Large intestine (tissue), 3 donors: ENCODE results near the gene ABCC1. TPM values are rescaled to one million over a fixed set of nuclear protein-coding genes. Genes with fewer than 3 reads are reported as not detected.
"Not testable (repeated sequence)": the region's sequence is repeated elsewhere in the genome, so short reads cannot be mapped to it uniquely, and the experiment has no call there.

Experiments
- DNase-seq, 2 donors: peaks; one replicate each; pipeline versions ENCODE4 v3.0.0 to v3.0.0-alpha.2; 2013
- H3K27ac ChIP-seq: one replicate; pipeline ENCODE4 v1.5.1; 2013; ENCODE audit warnings: low read length
- H3K27me3 ChIP-seq: 2 replicates; pipeline ENCODE4 v1.6.1; 2013; ENCODE audit warnings: low read length; ENCODE audit not compliant: control insufficient read depth, insufficient read depth
- H3K36me3 ChIP-seq: 2 replicates; pipeline ENCODE4 v1.6.1; 2013; ENCODE audit warnings: low read length; ENCODE audit not compliant: control insufficient read depth, insufficient read depth
- H3K4me1 ChIP-seq: one replicate; pipeline ENCODE4 v1.6.1; 2013; ENCODE audit warnings: low read length; ENCODE audit not compliant: control insufficient read depth, insufficient read depth
- H3K4me3 ChIP-seq: one replicate; pipeline ENCODE4 v1.5.1; 2013; ENCODE audit warnings: low read length
- H3K9me3 ChIP-seq: one replicate; pipeline ENCODE4 v1.6.1; 2013; ENCODE audit warnings: mild to moderate bottlenecking, low read depth, low read length, moderate library complexity; ENCODE audit not compliant: control insufficient read depth
- WGBS: methylation state at CpG from one replicate; pipeline ENCODE4 v1.1.5; 2013; ENCODE audit warnings: low lambda C conversion rate; ENCODE audit not compliant: insufficient coverage; 5-methylcytosine and 5-hydroxymethylcytosine counted together
- polyA plus RNA-seq: library from polyadenylated mRNA; unstranded; fragments of 120-200 nt; gene quantifications from one replicate; pipeline ENCODE4 v1.2.1, GENCODE V29; 2013

Gene ABCC1
- polyA plus RNA-seq, 1 donor, result 10.6 TPM

DNA sequence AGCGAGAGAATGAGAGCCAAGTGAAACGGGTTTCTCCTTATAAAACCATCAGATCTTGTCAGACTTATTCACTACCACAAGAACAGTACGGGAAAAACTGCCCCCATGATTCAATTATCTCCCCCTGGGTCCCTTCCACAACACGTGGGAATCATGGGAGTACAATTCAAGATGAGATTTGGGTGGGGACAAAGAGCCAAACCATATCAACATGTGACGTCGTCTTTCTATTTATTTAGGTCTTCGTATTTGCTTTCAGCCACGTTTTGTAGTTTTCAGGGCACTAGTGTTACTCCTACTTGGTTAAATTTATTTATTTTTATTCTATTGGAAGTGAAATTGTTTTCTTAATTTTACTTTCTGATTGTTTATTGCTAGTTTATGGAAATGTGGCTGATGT lies 33.1 kb upstream of the ABCC1 start:
- H3K4me1 ChIP-seq, result no peaks in the 10 kb centered on the region
- no peak for DNase-seq
- 71% methylated on average over 4 of the region's 8 CpGs for WGBS
- H3K36me3 ChIP-seq, result no peaks in the 10 kb centered on the region
- H3K9me3 ChIP-seq, result no peaks in the 10 kb centered on the region
- no peak overlapping the region for H3K27ac ChIP-seq
- H3K4me3 ChIP-seq, result no peak overlapping the region
- no peaks in the 10 kb centered on the region for H3K27me3 ChIP-seq

DNA sequence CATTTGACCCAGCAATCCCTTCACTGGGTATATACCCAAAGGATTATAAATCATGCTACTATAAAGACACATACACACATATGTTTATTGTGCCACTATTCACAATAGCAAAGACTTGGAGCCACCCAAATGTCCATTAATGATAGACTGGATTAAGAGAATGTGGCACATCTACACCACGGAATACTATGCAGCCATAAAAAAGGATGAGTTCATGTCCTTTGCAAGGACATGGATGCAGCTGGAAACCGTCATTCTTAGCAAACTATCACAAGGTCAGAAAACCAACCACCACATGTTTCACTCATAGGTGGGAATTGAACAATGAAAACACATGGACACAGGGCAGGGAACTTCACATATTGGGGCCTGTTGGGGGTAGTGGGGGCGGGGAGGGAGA lies 31.1 kb upstream of the ABCC1 start:
- not testable (repeated sequence) for DNase-seq, H3K27me3 ChIP-seq, H3K27ac ChIP-seq, H3K36me3 ChIP-seq, H3K4me1 ChIP-seq, H3K9me3 ChIP-seq, H3K4me3 ChIP-seq
- WGBS, result no CpG with 5 or more reads among the region's 3 CpGs

DNA sequence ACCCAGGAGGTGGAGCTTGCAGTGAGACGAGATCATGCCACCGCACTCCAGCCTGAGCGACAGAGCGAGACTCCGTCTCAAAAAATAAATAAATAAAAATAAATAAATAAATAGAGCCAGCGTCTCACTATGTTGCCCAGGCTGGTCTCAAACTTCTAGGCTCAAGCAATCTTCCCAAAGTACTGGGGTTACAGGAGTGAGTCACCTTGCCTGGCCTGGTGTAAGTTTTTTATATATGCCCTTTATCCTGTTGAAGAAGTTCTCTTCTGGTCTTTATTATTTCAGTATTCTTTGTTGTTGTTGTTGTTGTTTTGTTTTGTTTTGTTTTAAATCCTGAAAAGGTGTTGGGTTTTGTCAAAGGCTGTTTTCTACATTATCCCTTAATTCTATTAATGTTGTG lies 30.1 kb upstream of the ABCC1 start:
- Histone ChIP-seq H3K36me3 (no peaks in the 10 kb centered on the region), H3K4me1 (no peaks in the 10 kb centered on the region), H3K27ac (no peak overlapping the region), H3K27me3 (no peaks in the 10 kb centered on the region), H3K4me3 (no peak overlapping the region), H3K9me3 (no peaks in the 10 kb centered on the region)
- WGBS, result no CpG with 5 or more reads among the region's 6 CpGs
- DNase-seq, result no peak

DNA sequence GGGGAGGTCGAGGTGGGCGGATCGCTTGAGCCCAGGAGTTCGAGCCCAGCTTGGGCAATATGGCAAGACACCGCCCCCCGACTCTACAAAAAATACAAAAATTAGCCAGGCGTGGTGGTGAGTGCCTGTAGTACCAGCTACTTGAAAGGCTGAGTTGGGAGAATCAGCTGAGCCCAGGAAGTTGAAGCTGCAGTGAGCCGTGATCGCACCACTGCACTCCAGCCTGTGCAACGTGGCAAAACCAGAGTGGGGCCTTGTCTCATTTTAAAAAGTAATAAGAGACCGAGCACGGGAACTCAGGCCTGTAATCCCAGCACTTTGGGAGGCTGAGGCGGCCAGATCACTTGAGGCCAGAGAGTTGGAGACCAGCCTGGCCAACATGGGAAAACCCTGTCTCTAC lies 24.4 kb upstream of the ABCC1 start:
- no peaks in the 10 kb centered on the region for H3K36me3 ChIP-seq
- H3K27ac ChIP-seq, result no peak overlapping the region
- no peaks in the 10 kb centered on the region for H3K9me3 ChIP-seq
- H3K4me3 ChIP-seq, result no peak overlapping the region
- no peaks in the 10 kb centered on the region for H3K27me3 ChIP-seq
- DNase-seq, result no peak
- no peaks in the 10 kb centered on the region for H3K4me1 ChIP-seq
- no CpG with 5 or more reads among the region's 13 CpGs for WGBS

GRCh38 chr16:15925631-15926030 lies 23.8 kb upstream of the ABCC1 start:
- no peaks in the 10 kb centered on the region for H3K36me3 ChIP-seq
- no peaks in the 10 kb centered on the region for H3K27me3 ChIP-seq
- no peak overlapping the region for H3K27ac ChIP-seq
- H3K9me3 ChIP-seq, result no peaks in the 10 kb centered on the region
- DNase-seq, result no peak
- no CpG with 5 or more reads among the region's 9 CpGs for WGBS
- no peak overlapping the region for H3K4me3 ChIP-seq
- H3K4me1 ChIP-seq, result no peaks in the 10 kb centered on the region

DNA sequence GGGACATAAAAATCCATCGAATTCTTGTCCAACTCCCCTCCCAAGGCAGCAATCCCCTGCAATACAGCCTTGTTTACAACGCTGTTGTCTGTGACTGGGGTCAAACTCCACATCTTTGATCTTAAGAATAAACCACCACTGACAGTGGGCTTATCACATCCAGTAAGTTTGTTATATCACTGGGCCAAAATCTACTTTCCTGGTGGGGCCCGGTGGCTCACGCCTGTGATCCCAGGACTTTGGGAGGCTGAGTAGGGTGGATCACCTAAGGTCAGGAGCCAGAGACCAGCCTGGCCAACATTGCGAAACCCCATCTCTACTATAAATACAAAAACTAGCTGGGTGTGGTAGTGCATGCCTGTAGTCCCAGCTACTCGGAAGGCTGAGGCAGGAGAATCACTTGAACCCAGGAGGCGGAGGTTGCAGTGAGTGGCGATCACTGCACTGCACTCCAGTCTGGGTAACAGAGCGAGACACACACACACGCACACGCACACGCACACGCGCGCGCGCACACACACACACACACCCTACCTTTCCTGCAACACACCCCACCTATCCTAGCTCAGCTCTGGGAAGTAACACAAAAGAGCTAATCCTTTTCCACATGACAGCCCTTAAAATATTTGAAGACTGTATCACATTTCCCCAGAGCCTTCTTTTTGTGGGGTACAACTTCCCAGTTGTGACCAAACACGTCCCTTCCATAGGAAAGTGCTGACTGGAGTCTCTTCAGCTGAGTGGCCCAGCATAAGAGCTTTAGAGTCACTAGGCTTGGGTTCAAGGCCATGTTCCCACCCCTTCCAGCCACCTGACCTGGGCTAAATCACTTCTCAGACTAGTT lies 20.9 kb upstream of the ABCC1 start:
- no peaks in the 10 kb centered on the region for H3K27me3 ChIP-seq
- H3K9me3 ChIP-seq, result no peaks in the 10 kb centered on the region
- WGBS, result no CpG with 5 or more reads among the region's 18 CpGs
- DNase-seq, result no peak
- H3K4me1 ChIP-seq, result no peaks in the 10 kb centered on the region
- H3K4me3 ChIP-seq, result no peak overlapping the region
- H3K36me3 ChIP-seq, result no peaks in the 10 kb centered on the region
- no peak overlapping the region for H3K27ac ChIP-seq

- H3K27ac ChIP-seq, result no peak overlapping the region
- no peak overlapping the region for H3K4me3 ChIP-seq
- no peak for DNase-seq
- no peaks in the 10 kb centered on the region for H3K27me3 ChIP-seq
- H3K9me3 ChIP-seq, result no peaks in the 10 kb centered on the region
- WGBS, result 80% methylated on average over 1 of the region's 6 CpGs
- H3K36me3 ChIP-seq, result no peaks in the 10 kb centered on the region
- no peaks in the 10 kb centered on the region for H3K4me1 ChIP-seq
Observed at GRCh38 chr16:15932939-15933338, 16.5 kb upstream of the ABCC1 start.

GRCh38 chr16:15933781-15934180 lies 15.6 kb upstream of the ABCC1 start:
- H3K27ac ChIP-seq, result no peak overlapping the region
- no peaks in the 10 kb centered on the region for H3K27me3 ChIP-seq
- 83% methylated on average over 1 of the region's 4 CpGs for WGBS
- no peak overlapping the region for H3K4me3 ChIP-seq
- no peaks in the 10 kb centered on the region for H3K36me3 ChIP-seq
- no peak for DNase-seq
- H3K4me1 ChIP-seq, result no peaks in the 10 kb centered on the region
- H3K9me3 ChIP-seq, result no peaks in the 10 kb centered on the region

DNA sequence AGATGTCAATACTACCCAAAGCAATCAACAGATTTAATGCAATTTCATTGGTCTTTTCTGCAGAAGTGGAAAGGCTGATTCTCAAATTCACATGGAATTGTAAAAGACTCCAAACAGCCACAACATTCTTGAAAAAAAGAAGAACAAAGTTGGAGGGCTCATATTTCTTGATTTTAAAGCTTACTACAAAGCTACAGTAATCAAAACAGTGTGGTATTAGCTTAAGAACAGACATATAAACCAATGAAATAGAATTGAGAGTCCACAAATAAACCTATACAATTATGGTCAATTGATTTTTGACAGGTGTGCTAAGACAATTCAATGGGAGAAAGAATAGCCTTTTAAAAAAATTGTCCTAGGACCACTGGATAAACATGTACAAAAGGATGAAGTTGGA lies 14.4 kb upstream of the ABCC1 start:
- H3K4me1 ChIP-seq, result no peaks in the 10 kb centered on the region
- H3K27me3 ChIP-seq, result no peaks in the 10 kb centered on the region
- no peak for DNase-seq
- H3K27ac ChIP-seq, result no peak overlapping the region
- no peak overlapping the region for H3K4me3 ChIP-seq
- no peaks in the 10 kb centered on the region for H3K36me3 ChIP-seq
- H3K9me3 ChIP-seq, result no peaks in the 10 kb centered on the region

- not testable (repeated sequence) for H3K27ac ChIP-seq, H3K4me1 ChIP-seq, H3K9me3 ChIP-seq, DNase-seq, H3K36me3 ChIP-seq, H3K4me3 ChIP-seq, H3K27me3 ChIP-seq
- WGBS, result no CpG with 5 or more reads among the region's 6 CpGs
Observed at GRCh38 chr16:15936809-15937208, 12.6 kb upstream of the ABCC1 start.
